Astrocyte (in vitro differentiated cells and primary cell): Measurements from ENCODE around the gene FETUB. TPM values are rescaled to one million over a fixed set of nuclear protein-coding genes. Genes with fewer than 3 reads are reported as not detected.

Experiments
- DNase-seq: peaks from one replicate; pipeline ENCODE4 v3.0.0-alpha.2; 2010; ENCODE audit warnings: low read depth
- FAIRE-seq: peaks from 2 replicates; lab custom pipeline; 2011; peaks lifted over from hg19 to GRCh38; lab: Jason Lieb, UNC
- H2AFZ ChIP-seq: 2 replicates; pipeline ENCODE4 v1.6.0; 2012; ENCODE audit warnings: low read depth, low read length, inconsistent platforms
- H3K27ac ChIP-seq: 2 replicates; pipeline ENCODE4 v1.5.1; 2011; ENCODE audit warnings: low read depth, low read length, inconsistent platforms
- H3K27me3 ChIP-seq: 2 replicates; pipeline ENCODE4 v1.6.0; 2011; ENCODE audit warnings: low read length, inconsistent platforms; ENCODE audit not compliant: insufficient read depth
- H3K36me3 ChIP-seq: 2 replicates; pipeline ENCODE4 v1.5.1; 2011; ENCODE audit warnings: low read length, inconsistent platforms; ENCODE audit not compliant: insufficient read depth
- H3K4me1 ChIP-seq: 2 replicates; pipeline ENCODE4 v1.5.1; 2011; ENCODE audit warnings: low read length, inconsistent platforms; ENCODE audit not compliant: insufficient read depth
- H3K4me2 ChIP-seq: 2 replicates; pipeline ENCODE4 v1.6.0; 2012; ENCODE audit warnings: low read length, inconsistent platforms
- H3K4me3 ChIP-seq: 2 replicates; pipeline ENCODE4 v1.5.1; 2011; ENCODE audit warnings: low read depth, mild to moderate bottlenecking, low read length, inconsistent platforms; ENCODE audit not compliant: insufficient read depth
- H3K79me2 ChIP-seq: 2 replicates; pipeline ENCODE4 v1.6.0; 2012; ENCODE audit warnings: mild to moderate bottlenecking, low read length, inconsistent platforms; ENCODE audit not compliant: insufficient read depth
- H3K9ac ChIP-seq: 2 replicates; pipeline ENCODE4 v1.6.0; 2012; ENCODE audit warnings: mild to moderate bottlenecking, low read length, inconsistent platforms
- H3K9me3 ChIP-seq: 2 replicates; pipeline ENCODE4 v1.5.1; 2012; ENCODE audit warnings: low read depth, mild to moderate bottlenecking, low read length, inconsistent platforms; ENCODE audit not compliant: insufficient read depth
- H4K20me1 ChIP-seq: 2 replicates; pipeline ENCODE4 v1.6.0; 2012; ENCODE audit warnings: low read length, inconsistent platforms; ENCODE audit not compliant: insufficient read depth
- H3K27ac Mint-ChIP-seq: one replicate; pipeline ENCODE4 v1.8.0; 2021; ENCODE audit warnings: mild to moderate bottlenecking, mixed read lengths; ENCODE audit not compliant: unreplicated experiment
- H3K27me3 Mint-ChIP-seq: one replicate; pipeline ENCODE4 v1.8.0; 2021; ENCODE audit warnings: low read depth, mixed read lengths; ENCODE audit not compliant: unreplicated experiment
- H3K36me3 Mint-ChIP-seq: one replicate; pipeline ENCODE4 v1.8.0; 2021; ENCODE audit warnings: low read depth, mixed read lengths; ENCODE audit not compliant: unreplicated experiment
- H3K4me1 Mint-ChIP-seq: one replicate; pipeline ENCODE4 v1.8.0; 2021; ENCODE audit warnings: low read depth, mixed read lengths; ENCODE audit not compliant: unreplicated experiment
- H3K4me3 Mint-ChIP-seq: one replicate; pipeline ENCODE4 v1.8.0; 2021; ENCODE audit warnings: mild to moderate bottlenecking, moderate library complexity, mixed read lengths; ENCODE audit not compliant: unreplicated experiment
- H3K9me3 Mint-ChIP-seq: one replicate; pipeline ENCODE4 v1.8.0; 2021; ENCODE audit warnings: mild to moderate bottlenecking, mixed read lengths; ENCODE audit not compliant: unreplicated experiment
- EZH2 ChIP-seq: IDR thresholded peaks from 2 replicates; pipeline ENCODE4 v1.6.1; 2012; ENCODE audit warnings: mild to moderate bottlenecking, low read length, inconsistent platforms; ENCODE audit not compliant: insufficient read depth
- total RNA-seq: library from RNA; stranded (reverse); gene quantifications from 2 replicates; pipeline ENCODE4 v1.2.1, GENCODE V29; 2021
- TF ChIP-seq, protein P1 (sequence below): IDR thresholded peaks from 2 replicates; pipeline ENCODE4 v1.5.1; 2011; ENCODE audit warnings: low read depth, mild to moderate bottlenecking, inconsistent platforms, low read length, moderate library complexity; ENCODE audit not compliant: insufficient read depth

FETUB gene
- total RNA-seq, 1 donor from 2014 or later: not detected

DNA sequence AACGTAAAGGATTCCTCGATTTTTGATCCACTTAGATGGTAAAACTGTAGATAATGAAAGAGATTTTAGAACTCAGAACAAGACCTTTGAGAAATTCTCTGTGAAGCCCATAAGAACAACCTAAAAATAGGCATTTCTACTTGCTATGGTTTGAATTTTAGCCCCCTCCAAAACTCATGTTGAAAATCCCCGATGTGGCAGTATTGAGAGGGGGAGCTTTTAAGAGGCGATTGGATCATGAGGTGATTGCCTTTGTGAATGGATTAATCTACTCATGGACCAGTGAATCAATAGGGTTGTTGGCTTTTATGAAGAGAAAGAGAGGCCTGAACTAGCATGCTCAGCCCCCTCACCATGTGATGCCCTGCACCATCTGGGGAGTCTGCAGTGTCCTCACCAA is 47.5 kb upstream of the FETUB start:
- H3K36me3 ChIP-seq: no peaks in the 10 kb centered on the region
- no peak overlapping the region for H3K27ac ChIP-seq
- H3K9ac ChIP-seq: no peak overlapping the region
- Mint-ChIP-seq H3K27ac (no peak overlapping the region), H3K36me3 (no peaks in the 10 kb centered on the region), H3K4me3 (no peak overlapping the region), H3K9me3 (no peaks in the 10 kb centered on the region), H3K4me1 (peaks cover 13% of the 10 kb centered on the region), H3K27me3 (peaks cover 11% of the 10 kb centered on the region)
- no peak for TF ChIP-seq EZH2
- TF ChIP-seq, protein P1, sequence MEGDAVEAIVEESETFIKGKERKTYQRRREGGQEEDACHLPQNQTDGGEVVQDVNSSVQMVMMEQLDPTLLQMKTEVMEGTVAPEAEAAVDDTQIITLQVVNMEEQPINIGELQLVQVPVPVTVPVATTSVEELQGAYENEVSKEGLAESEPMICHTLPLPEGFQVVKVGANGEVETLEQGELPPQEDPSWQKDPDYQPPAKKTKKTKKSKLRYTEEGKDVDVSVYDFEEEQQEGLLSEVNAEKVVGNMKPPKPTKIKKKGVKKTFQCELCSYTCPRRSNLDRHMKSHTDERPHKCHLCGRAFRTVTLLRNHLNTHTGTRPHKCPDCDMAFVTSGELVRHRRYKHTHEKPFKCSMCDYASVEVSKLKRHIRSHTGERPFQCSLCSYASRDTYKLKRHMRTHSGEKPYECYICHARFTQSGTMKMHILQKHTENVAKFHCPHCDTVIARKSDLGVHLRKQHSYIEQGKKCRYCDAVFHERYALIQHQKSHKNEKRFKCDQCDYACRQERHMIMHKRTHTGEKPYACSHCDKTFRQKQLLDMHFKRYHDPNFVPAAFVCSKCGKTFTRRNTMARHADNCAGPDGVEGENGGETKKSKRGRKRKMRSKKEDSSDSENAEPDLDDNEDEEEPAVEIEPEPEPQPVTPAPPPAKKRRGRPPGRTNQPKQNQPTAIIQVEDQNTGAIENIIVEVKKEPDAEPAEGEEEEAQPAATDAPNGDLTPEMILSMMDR: no peak
- no peaks in the 10 kb centered on the region for H3K9me3 ChIP-seq
- DNase-seq: no peak
- H3K4me2 ChIP-seq: no peak overlapping the region
- H4K20me1 ChIP-seq: no peaks in the 10 kb centered on the region
- no peaks in the 10 kb centered on the region for H3K4me1 ChIP-seq
- no peak for FAIRE-seq
- no peak overlapping the region for H3K4me3 ChIP-seq
- H2AFZ ChIP-seq: no peak overlapping the region
- no peaks in the 10 kb centered on the region for H3K79me2 ChIP-seq
- no peaks in the 10 kb centered on the region for H3K27me3 ChIP-seq

DNA sequence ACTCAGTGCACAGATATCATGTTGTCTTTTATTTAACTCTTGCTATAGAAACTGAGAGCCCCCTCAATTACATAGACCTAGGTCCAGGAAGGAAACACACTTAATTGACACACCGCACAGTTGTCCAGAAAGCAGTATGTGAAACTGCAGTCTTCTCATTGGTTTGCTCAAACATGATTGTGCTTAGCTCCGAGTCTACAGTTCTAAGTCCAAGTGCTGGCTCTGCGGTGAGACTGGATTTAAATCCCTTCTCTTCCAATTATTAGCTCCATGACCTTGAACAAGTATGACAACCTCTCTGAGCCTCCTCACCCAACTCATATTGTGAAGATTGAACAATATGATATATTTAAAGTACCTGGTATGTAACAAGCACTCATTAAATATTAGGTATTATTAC is 46.3 kb upstream of the FETUB start:
- H3K4me3 ChIP-seq: no peak overlapping the region
- Mint-ChIP-seq H3K4me1 (peaks cover 12% of the 10 kb centered on the region), H3K27me3 (peaks cover 11% of the 10 kb centered on the region), H3K4me3 (no peak overlapping the region), H3K36me3 (no peaks in the 10 kb centered on the region), H3K27ac (no peak overlapping the region), H3K9me3 (no peaks in the 10 kb centered on the region)
- H3K9me3 ChIP-seq: no peaks in the 10 kb centered on the region
- DNase-seq (no peak), FAIRE-seq (no peak)
- H4K20me1 ChIP-seq: no peaks in the 10 kb centered on the region
- H3K4me1 ChIP-seq: peaks cover 6% of the 10 kb centered on the region
- H2AFZ ChIP-seq: no peak overlapping the region
- H3K79me2 ChIP-seq: no peaks in the 10 kb centered on the region
- no peaks in the 10 kb centered on the region for H3K27me3 ChIP-seq
- no peaks in the 10 kb centered on the region for H3K36me3 ChIP-seq
- no peak for TF ChIP-seq EZH2
- TF ChIP-seq, protein P1: no peak
- H3K27ac ChIP-seq: no peak overlapping the region
- H3K4me2 ChIP-seq: no peak overlapping the region
- no peak overlapping the region for H3K9ac ChIP-seq

DNA sequence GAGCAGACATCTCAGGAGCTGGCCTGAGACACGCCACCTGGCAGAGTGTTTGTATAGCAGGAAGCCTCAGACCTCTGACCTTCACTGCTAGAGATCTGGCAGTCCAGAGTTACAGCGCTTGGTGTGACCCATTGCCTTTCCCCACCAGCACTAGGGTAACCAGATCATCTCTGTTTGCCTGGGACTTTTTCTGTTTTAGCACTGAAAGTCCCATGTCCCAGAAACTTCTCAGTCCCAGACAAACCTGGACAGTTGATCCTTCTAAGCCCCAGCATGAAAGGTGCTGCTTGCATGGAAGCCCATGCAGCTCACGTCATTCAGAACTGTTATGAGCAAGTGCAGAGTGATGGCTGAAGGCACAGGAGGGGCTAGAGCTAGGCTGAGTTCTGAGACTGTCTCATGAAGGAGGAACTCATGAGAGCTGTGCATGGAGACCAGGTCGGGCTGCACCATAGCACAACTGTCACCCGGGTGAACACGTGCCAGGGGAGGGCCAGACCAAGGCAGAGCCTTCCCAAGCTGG is 45.5 kb upstream of the FETUB start:
- Histone ChIP-seq H3K27ac (no peak overlapping the region), H3K9ac (no peak overlapping the region), H3K27me3 (no peaks in the 10 kb centered on the region), H3K4me3 (no peak overlapping the region), H3K79me2 (no peaks in the 10 kb centered on the region), H3K4me1 (peaks cover 6% of the 10 kb centered on the region), H3K4me2 (no peak overlapping the region), H3K36me3 (no peaks in the 10 kb centered on the region), H3K9me3 (no peaks in the 10 kb centered on the region), H2AFZ (no peak overlapping the region), H4K20me1 (no peaks in the 10 kb centered on the region)
- Mint-ChIP-seq H3K27ac (no peak overlapping the region), H3K27me3 (peaks cover 11% of the 10 kb centered on the region), H3K4me1 (peaks cover 13% of the 10 kb centered on the region), H3K9me3 (no peaks in the 10 kb centered on the region), H3K4me3 (no peak overlapping the region), H3K36me3 (no peaks in the 10 kb centered on the region)
- no peak for FAIRE-seq
- DNase-seq: no peak
- TF ChIP-seq, protein P1: no peak
- no peak for TF ChIP-seq EZH2
